K562 (cell line): Measurements from ENCODE around the gene ZBTB32. TPM values are rescaled to one million over a fixed set of nuclear protein-coding genes. Genes with fewer than 3 reads are reported as not detected.

Experiments
- ATAC-seq: fragments of 200-7000 bp; cut with Tn5 transposase; 3 replicates; pipeline ENCODE4 v1.9.1; 2020; ENCODE audit warnings: moderate library complexity
- BruUV-seq: library from RNA; stranded (reverse); fragments of 400-500 nt; replicated peaks from 2 replicates; lab custom pipeline; 2021; lab: Mats Ljungman, UMichigan
- CTCF ChIA-PET: fragments of 300-600 bp; formaldehyde crosslinking; extraction: SDS; loops from one replicate; lab custom pipeline; 2021; ENCODE audit warnings: low intra/inter-chr PET ratio; lab: Yijun Ruan, JAX
- POLR2A ChIA-PET: fragments of 300-600, 350-650 bp; sonication (Branson Sonifier 250); formaldehyde crosslinking; extraction: SDS; loops from one replicate; lab custom pipeline; 2021; ENCODE audit warnings: antibody characterized with exemption, inconsistent platforms; lab: Yijun Ruan, JAX
- DNase-seq, 4 experiments: peaks; one replicate each; pipeline versions ENCODE4 v3.0.0 to v3.0.0-alpha.2; 2011 to 2018; ENCODE audit warnings: low spot score in 3 of 4, mixed read lengths in 3 of 4; ENCODE audit errors: extremely low read depth in 1 of 4
- FAIRE-seq: peaks from 2 replicates; lab custom pipeline; 2011; peaks lifted over from hg19 to GRCh38; lab: Jason Lieb, UNC
- H2AFZ ChIP-seq: 2 replicates; pipeline ENCODE4 v1.6.0; 2011; ENCODE audit warnings: low read depth, low read length, control low read depth, inconsistent platforms
- H3K27ac ChIP-seq: fragments of 200-600 bp; 3 replicates; pipeline ENCODE4 v1.8.0; 2011; ENCODE audit warnings: low read depth, mild to moderate bottlenecking, control low read depth, inconsistent platforms, low read length, moderate library complexity, mixed read lengths; ENCODE audit errors: extremely low read depth
- H3K27me3 ChIP-seq, 2 experiments: fragments of 300-600 bp in 1 of 2; 2 replicates in 1 of 2; 3 replicates in 1 of 2; pipeline versions ENCODE4 v1.6.0 to v1.8.0; 2011; ENCODE audit warnings: inconsistent platforms in 2 of 2, low read length in 2 of 2, mild to moderate bottlenecking in 1 of 2, mixed read lengths in 1 of 2, moderate library complexity in 1 of 2; ENCODE audit not compliant: control insufficient read depth in 2 of 2, insufficient read depth in 2 of 2
- H3K36me3 ChIP-seq: fragments of 300-600 bp; 3 replicates; pipeline ENCODE4 v1.8.0; 2011; ENCODE audit warnings: mild to moderate bottlenecking, low read length, inconsistent platforms; ENCODE audit not compliant: control insufficient read depth, insufficient read depth
- H3K4me1 ChIP-seq, 2 experiments: fragments of 200-600 bp in 1 of 2; replicated peaks in 1 of 2; 2 replicates in 1 of 2; 3 replicates in 1 of 2; pipeline versions ENCODE4 v1.5.1 to v1.8.0; 2011; ENCODE audit warnings: inconsistent platforms in 2 of 2, low read length in 2 of 2, mild to moderate bottlenecking in 1 of 2, mixed read lengths in 1 of 2, moderate library complexity in 1 of 2; ENCODE audit not compliant: control insufficient read depth in 2 of 2, insufficient read depth in 2 of 2
- H3K4me2 ChIP-seq: 2 replicates; pipeline ENCODE4 v1.6.1; 2011; ENCODE audit warnings: low read length, control low read depth, inconsistent platforms, mixed read lengths; ENCODE audit not compliant: insufficient read depth
- H3K4me3 ChIP-seq: fragments of 200-600 bp; sonication (generic), shearing (Covaris generic); 2 replicates; pipeline ENCODE4 v1.5.1; 2016; ENCODE audit warnings: control low read depth, inconsistent platforms
- H3K79me2 ChIP-seq: fragments of 200-600 bp; 3 replicates; pipeline ENCODE4 v1.8.0; 2011; ENCODE audit warnings: low read length, inconsistent platforms; ENCODE audit not compliant: control insufficient read depth, insufficient read depth
- H3K9ac ChIP-seq, 2 experiments: 2 replicates each; pipeline versions ENCODE4 v1.6.0 to v1.6.1; 2011; ENCODE audit warnings: low read depth in 2 of 2, low read length in 2 of 2, control low read depth in 1 of 2, inconsistent platforms in 1 of 2, mild to moderate bottlenecking in 1 of 2, mixed read lengths in 1 of 2; ENCODE audit not compliant: insufficient read depth in 1 of 2
- H3K9me1 ChIP-seq: one replicate; pipeline ENCODE4 v1.6.0; 2011; ENCODE audit warnings: inconsistent platforms, mild to moderate bottlenecking, low read length, moderate library complexity; ENCODE audit not compliant: control insufficient read depth, insufficient read depth
- H3K9me3 ChIP-seq: replicated peaks from 2 replicates; pipeline ENCODE4 v1.5.1; 2011; ENCODE audit warnings: low read depth, low read length, inconsistent platforms; ENCODE audit not compliant: control insufficient read depth, insufficient read depth
- H4K20me1 ChIP-seq: replicated peaks from 2 replicates; pipeline ENCODE4 v1.6.1; 2011; ENCODE audit warnings: low read length, inconsistent platforms, mixed read lengths; ENCODE audit not compliant: control insufficient read depth, insufficient read depth
- BCOR ChIP-seq: fragments of 450-650 bp; IDR thresholded peaks from 2 replicates; pipeline ENCODE4 v1.6.1; 2016
- CHD4 ChIP-seq: fragments of 200-600 bp; sonication (generic); IDR thresholded peaks from 3 replicates; pipeline ENCODE4 v1.6.1; 2012; ENCODE audit warnings: low read depth, mild to moderate bottlenecking, mixed read lengths, low read length, inconsistent platforms; ENCODE audit not compliant: insufficient read depth, insufficient replicate concordance, poor library complexity, severe bottlenecking
- DIDO1 ChIP-seq: fragments of 450-650 bp; IDR thresholded peaks from 2 replicates; pipeline ENCODE4 v1.6.1; 2016; ENCODE audit warnings: low read depth, missing biosample characterization, missing genetic modification characterization
- HDAC2 ChIP-seq: fragments of 450-650 bp; IDR thresholded peaks from 2 replicates; pipeline ENCODE4 v1.6.1; 2016; ENCODE audit warnings: mild to moderate bottlenecking
- HNRNPUL1 ChIP-seq: fragments of 200-400 bp; formaldehyde crosslinking; IDR thresholded peaks from 2 replicates; pipeline ENCODE4 v1.6.1; 2017; ENCODE audit warnings: low read length
- KDM1A ChIP-seq, 2 experiments: fragments of 450-650 bp; IDR thresholded peaks; 2 replicates each; pipeline ENCODE4 v1.6.1; 2016; ENCODE audit warnings: mild to moderate bottlenecking in 2 of 2
- MAFF ChIP-seq: IDR thresholded peaks from 2 replicates; pipeline ENCODE4 v1.6.1; 2012; ENCODE audit warnings: low read length, improper control_type of control experiment
- PTBP1 ChIP-seq: fragments of 200-400 bp; formaldehyde crosslinking; IDR thresholded peaks from 2 replicates; pipeline ENCODE4 v1.6.1; 2017; ENCODE audit warnings: low read depth, low read length
- RBM25 ChIP-seq: fragments of 200-400 bp; formaldehyde crosslinking; IDR thresholded peaks from 2 replicates; pipeline ENCODE4 v1.6.1; 2018; ENCODE audit warnings: low read length, low read depth, moderate library complexity; ENCODE audit not compliant: severe bottlenecking
- SMARCA5 ChIP-seq: fragments of 450-650 bp; IDR thresholded peaks from 2 replicates; pipeline ENCODE4 v1.6.1; 2016
- SMARCB1 ChIP-seq: IDR thresholded peaks from 2 replicates; pipeline ENCODE4 v1.6.1; 2011; ENCODE audit warnings: improper control_type of control experiment, low read depth; ENCODE audit not compliant: insufficient read length
- TCF7 ChIP-seq: sonication (generic); IDR thresholded peaks from 2 replicates; pipeline ENCODE4 v1.6.1; 2016; ENCODE audit warnings: antibody characterized with exemption, borderline replicate concordance
- ZBTB17 ChIP-seq: fragments of 450-650 bp; formaldehyde crosslinking; IDR thresholded peaks from 2 replicates; pipeline ENCODE4 v1.4.0; 2020; ENCODE audit warnings: mild to moderate bottlenecking
- ZNF12 ChIP-seq: sonication (generic); formaldehyde crosslinking; IDR thresholded peaks from 2 replicates; pipeline ENCODE4 v1.4.0; 2020; ENCODE audit warnings: mild to moderate bottlenecking, missing genetic modification reagents
- ZNF121 ChIP-seq: sonication (generic); formaldehyde crosslinking; conservative IDR thresholded peaks from 2 replicates; pipeline ENCODE4 v1.8.0; 2022; ENCODE audit warnings: missing genetic modification reagents
- ZNF75A ChIP-seq: fragments of 450-650 bp; formaldehyde crosslinking; IDR thresholded peaks from 2 replicates; pipeline ENCODE4 v1.4.0; 2020; ENCODE audit warnings: mild to moderate bottlenecking
- WGBS: fragments of 100-300 bp; shearing (Covaris generic); methylation state at CpG from one replicate; pipeline ENCODE4 v1.1.6; 2016; ENCODE audit warnings: low coverage, mixed read lengths; ENCODE audit not compliant: insufficient coverage; ENCODE audit errors: missing lambda C conversion rate; 5-methylcytosine and 5-hydroxymethylcytosine counted together
- in situ Hi-C: fragments of 300-500 bp; cut with MboI; formaldehyde crosslinking; loops from 4 replicates; pipeline ENCODE4 v1.15.0; 2018; ENCODE audit warnings: inconsistent platforms, mixed read lengths
- intact Hi-C: fragments of 100-400 bp; cut with micrococcal nuclease; formaldehyde crosslinking; loops from 2 replicates; pipeline ENCODE4 v1.14.2; 2022
- polyA plus RNA-seq, 8 experiments: library from polyadenylated mRNA; depleted of rRNA in 4 of 8; stranded (reverse) in 5 of 8; unstranded in 3 of 8; fragments of >200 nt; fragmentation: Nextera tagmentation in 2 of 8; fragmentation: Illumina TruSeq in 1 of 8; extraction: Ambion mirVana in 2 of 8; extraction: Trizol in 1 of 8; gene quantifications; 2 replicates each; pipeline versions ENCODE4 v1.2.1 to v1.2.3, GENCODE V29; 2011 to 2014; ENCODE audit warnings: inconsistent platforms in 1 of 8, missing spikeins in 1 of 8
- total RNA-seq, 7 experiments: library from RNA; depleted of rRNA in 6 of 7; stranded (reverse); fragments of >200 nt in 6 of 7; fragmentation: Illumina TruSeq in 2 of 7; extraction: Trizol in 2 of 7; gene quantifications; 2 replicates each; pipeline versions ENCODE4 v1.2.1 to v1.2.3, GENCODE V29; 2011 to 2021; ENCODE audit warnings: low replicate concordance in 1 of 7

ZBTB32 gene
- total and polyA plus RNA-seq, 9 of the 15 experiments (the other 6 are each of a cell fraction or from before 2014, with no cell fraction given) = 0.20 TPM; not detected in 8

DNA sequence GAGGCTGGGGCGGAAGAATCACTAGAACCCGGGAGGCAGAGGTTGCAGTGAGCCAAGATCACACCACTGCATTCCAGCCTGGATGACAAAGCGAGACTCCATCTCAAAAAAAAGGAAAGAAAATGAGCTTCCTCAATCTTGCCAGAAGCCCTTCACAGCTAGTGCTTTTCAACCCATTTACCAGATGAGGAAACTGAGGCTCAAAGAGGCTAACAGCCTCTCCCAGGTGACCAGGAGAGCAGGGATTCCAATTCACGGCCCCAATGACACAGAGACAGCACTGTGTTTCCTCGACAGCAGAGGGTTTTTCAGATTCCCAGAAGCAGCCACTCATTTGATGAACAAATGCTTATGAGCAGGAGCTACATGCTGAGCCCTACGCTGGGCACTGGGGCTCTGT lies 34.8 kb upstream of the ZBTB32 start:
- Histone ChIP-seq H3K79me2 (no peaks in the 10 kb centered on the region), H2AFZ (no peak overlapping the region), H3K9me3 (no peaks in the 10 kb centered on the region), H3K4me2 (no peak overlapping the region), H3K9me1 (no peaks in the 10 kb centered on the region), H4K20me1 (no peaks in the 10 kb centered on the region), H3K27me3 (peaks cover 16 to 29% of the 10 kb centered on the region in 2 experiments; a peak in 4 of 5 replicates), H3K4me3 (no peak overlapping the region), H3K9ac (no peak overlapping the region), H3K4me1 (peaks cover 10 to 29% of the 10 kb centered on the region in 2 experiments; a peak in 4 of 5 replicates), H3K27ac (no peak overlapping the region)
- ATAC-seq (no peak), FAIRE-seq (no peak), DNase-seq (no peak)
- BruUV-seq = no TSS peak
- ChIA-PET POLR2A (interaction anchor here (0.9 to 1.5 kb wide), 4 partner anchors 9 to 114 kb away, joined by 3 to 8 read pairs (median 4); no protein-coding TSS in a partner anchor), CTCF (no interaction called here)
- intact Hi-C loops (no loop called here), in situ Hi-C loops (no loop called here)
- 4% methylated on average over 6 of the region's 6 CpGs for WGBS
- TF ChIP-seq SMARCA5 (peak; percentile 72), ZNF75A (no peak), KDM1A (IDR thresholded peaks at IDR 0.05) (peak; percentile 35 to 73; a peak in 2 of 4 replicates), PTBP1 (0 out of 2 replicates have a peak, but pooled peaks have one; percentile 35), DIDO1 (tag) (no peak), MAFF (no peak), ZNF12 (CRISPR knock-in tag) (no peak), ZBTB17 (CRISPR knock-in tag) (no peak), BCOR (peak; percentile 83), TCF7 (no peak), RBM25 (peak; percentile 93), HNRNPUL1 (no peak), HDAC2 (0 out of 2 replicates have a peak, but pooled peaks have one; percentile 22), SMARCB1 (no peak), CHD4 (no peak), ZNF121 (CRISPR knock-in tag) (0 out of 2 replicates have a peak, but pooled peaks have one; percentile 7)
- TF ChIP-seq, all 486 proteins: peak for 7
- H3K36me3 ChIP-seq = no peaks in the 10 kb centered on the region
